Measurements from ENCODE around the gene RHOA. TPM values are rescaled to one million over a fixed set of nuclear protein-coding genes. Genes with fewer than 3 reads are reported as not detected.
A peak's percentile ranks its signal among the peaks of the same experiment; 100 is the strongest.

The RHOA gene
- total and polyA plus RNA-seq, 2 of the 13 experiments (the other 11 are each of a cell fraction or from before 2014, with no cell fraction given) = 131 to 177 TPM

- TF ChIP-seq ZSCAN31 (CRISPR knock-in tag; IDR thresholded peaks at IDR 0.05; ENCODE audit: low read depth) (peak; percentile 81; the same call in 1 of the 2 replicates), IRF2 (CRISPR knock-in tag; IDR thresholded peaks at IDR 0.05) (peak; percentile 88), ZNF883 (CRISPR knock-in tag; IDR thresholded peaks at IDR 0.05; ENCODE audit: not compliant biosample characterization) (peak; percentile 98), ZBTB44 (CRISPR knock-in tag; IDR thresholded peaks at IDR 0.05) (peak; percentile 83; the same call in 1 of the 2 replicates), ZSCAN30 (CRISPR knock-in tag; IDR thresholded peaks at IDR 0.05) (peak; percentile 95; the same call in 1 of the 2 replicates), CBX1 (IDR thresholded peaks at IDR 0.05; ENCODE audit: low read depth) (peak; percentile 73), SOX6 (IDR thresholded peaks at IDR 0.05) (no peak), SOX6 (CRISPR knock-in tag; IDR thresholded peaks at IDR 0.05) (peak; percentile 84), SIN3A (IDR thresholded peaks at IDR 0.05; ENCODE audit: borderline replicate concordance, low read depth, low read length) (0 out of 2 replicates have a peak, but pooled peaks have one; percentile 65), ELK4 (CRISPR knock-in tag; IDR thresholded peaks at IDR 0.05; ENCODE audit: borderline replicate concordance) (0 out of 2 replicates have a peak, but pooled peaks have one; percentile 14), KLF6 (CRISPR knock-in tag; IDR thresholded peaks at IDR 0.05) (peak; percentile 97), MED13 (CRISPR knock-in tag; IDR thresholded peaks at IDR 0.05) (peak; percentile 51; the same call in 1 of the 2 replicates), AHR (CRISPR knock-in tag; IDR thresholded peaks at IDR 0.05) (peak; percentile 80; the same call in 1 of the 2 replicates), ZNF740 (CRISPR knock-in tag; IDR thresholded peaks at IDR 0.05) (0 out of 2 replicates have a peak, but pooled peaks have one; percentile 57), ZNF343 (CRISPR knock-in tag; IDR thresholded peaks at IDR 0.05) (peak; percentile 99), ZFX (CRISPR knock-in tag; IDR thresholded peaks at IDR 0.05; ENCODE audit: low read depth) (peak; percentile 98), CHD2 (IDR thresholded peaks at IDR 0.05; ENCODE audit: low read depth, low read length) (peak; percentile 74), FLYWCH1 (CRISPR knock-in tag; IDR thresholded peaks at IDR 0.05) (peak; percentile 74; the same call in 1 of the 2 replicates), MIER2 (CRISPR knock-in tag; IDR thresholded peaks at IDR 0.05) (peak; percentile 72; the same call in 1 of the 2 replicates), SNRNP70 (IDR thresholded peaks at IDR 0.05; ENCODE audit: low read depth, low read length) (no peak), PLRG1 (conservative IDR thresholded peaks at IDR 0.05) (no peak), PAWR (CRISPR knock-in tag; IDR thresholded peaks at IDR 0.05; ENCODE audit: borderline replicate concordance) (no peak), SSRP1 (CRISPR knock-in tag; IDR thresholded peaks at IDR 0.05) (no peak), ARHGAP35 (CRISPR knock-in tag; IDR thresholded peaks at IDR 0.05; ENCODE audit: borderline replicate concordance) (peak; percentile 89), MTERF4 (CRISPR knock-in tag; IDR thresholded peaks at IDR 0.05) (peak; percentile 21; the same call in 1 of the 2 replicates), TOPORS (CRISPR knock-in tag; IDR thresholded peaks at IDR 0.05) (peak; percentile 96), ZMAT5 (CRISPR knock-in tag; IDR thresholded peaks at IDR 0.05; ENCODE audit: borderline replicate concordance, low read depth) (no peak)
Observed at GRCh38 chr3:49339941-49340800, 71.6 kb downstream of the RHOA start, which contains the start of gene USP4 (continued).
